Measurements from ENCODE around the gene NKAIN2.

Gene NKAIN2

GRCh38 chr6:124870611-124871459 lies 1067.2 kb downstream of the NKAIN2 start:
- DNase-seq: no peak

- DNase-seq: no peak
These were observed 1068.8 kb downstream of the NKAIN2 start for GRCh38 chr6:124872361-124873065.

GRCh38 chr6:124873066-124873410 lies 1069.4 kb downstream of the NKAIN2 start:
- no peak for DNase-seq

Measured in stimulated activated CD4-positive, alpha-beta T cell treated with anti-CD3 and anti-CD28 coated beads, Interleukin-4, amount 100 ng/mL, for 4 hours (primary cell).